ENCODE data around the gene GAR1. TPM values are rescaled to one million over a fixed set of nuclear protein-coding genes. Genes with fewer than 3 reads are reported as not detected.

GAR1 gene
- total and polyA plus RNA-seq, 7 donors: 4.4 to 37.4 (median 8.6) TPM

GRCh38 chr4:109809655-109810054 lies 5.9 kb upstream of the GAR1 start:
- 87 to 93% methylated on average over 2 of the region's 2 CpGs for WGBS, 2 donors
- intact Hi-C loops (cut with DNase I): loop anchor here (10.0 kb wide), 2 partner anchors 385 to 1185 kb away; partner anchors contain the start of genes ELOVL6 and RPL34

DNA sequence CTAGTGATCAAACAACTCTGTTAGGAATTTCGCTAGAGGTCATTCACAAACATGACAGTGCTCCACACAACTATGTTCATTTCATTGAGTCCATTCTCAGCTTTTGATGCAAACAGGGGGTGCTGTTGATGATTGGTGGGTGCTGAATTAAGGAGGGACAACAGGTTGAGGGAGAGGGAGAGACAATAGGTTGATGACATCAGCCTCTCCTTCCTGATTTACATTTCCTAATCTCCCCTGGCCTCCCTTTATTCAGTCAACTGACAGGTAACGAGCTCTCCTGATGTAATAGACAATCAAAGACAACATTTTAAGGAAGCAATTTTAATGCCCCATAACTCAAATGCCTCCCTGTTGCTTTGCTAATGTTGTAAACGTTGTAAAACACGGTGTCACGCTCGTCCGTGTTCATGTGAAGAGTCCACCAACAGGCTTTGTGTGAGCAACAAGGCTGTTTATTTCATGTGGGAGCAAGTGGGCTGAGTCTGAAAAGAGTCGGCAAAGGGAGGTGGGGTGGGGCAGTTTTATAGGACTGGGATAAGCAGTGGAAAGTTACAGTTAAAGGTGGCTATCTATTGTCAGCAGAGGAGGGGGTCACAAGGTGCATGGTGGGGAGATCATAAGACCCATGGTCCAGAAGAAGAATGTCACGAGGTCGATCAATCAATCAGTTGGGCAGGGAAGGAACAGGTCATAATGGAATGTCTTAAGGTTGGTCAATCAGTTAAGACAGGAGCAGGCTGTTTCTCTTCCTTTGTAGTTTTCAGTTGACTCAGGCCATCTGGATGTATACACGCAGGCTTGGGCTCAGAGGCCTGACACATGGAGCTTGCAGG lies 4.8 kb upstream of the GAR1 start:
- DNase-seq: no peak

More at GRCh38 chr4:109809655-109810054, 5.9 kb upstream of the GAR1 start:
- DNase-seq: no peak
- TF ChIP-seq POLR2AphosphoS5 (IDR thresholded peaks at IDR 0.05) (no peak), EP300 (IDR thresholded peaks at IDR 0.05) (no peak), CTCF (IDR thresholded peaks at IDR 0.05) (no peak), POLR2A (IDR thresholded peaks at IDR 0.05) (no peak)
- H3K27ac ChIP-seq: no peak overlapping the region
- peaks cover 0 to 2% (median under 1%) of the 10 kb centered on the region in 4 donors for H3K4me1 ChIP-seq
- no peak overlapping the region for H3K4me3 ChIP-seq
- H3K27me3 ChIP-seq: no peaks in the 10 kb centered on the region
- H3K36me3 ChIP-seq: no peaks in the 10 kb centered on the region
- no peaks in the 10 kb centered on the region for H3K9me3 ChIP-seq

GRCh38 chr4:109811707-109812106 lies 3.9 kb upstream of the GAR1 start:
- DNase-seq: no peak
- no peaks in the 10 kb centered on the region for H3K9me3 ChIP-seq
- TF ChIP-seq CTCF (IDR thresholded peaks at IDR 0.05): no peak
- TF ChIP-seq POLR2A (IDR thresholded peaks at IDR 0.05): no peak
- TF ChIP-seq EP300 (IDR thresholded peaks at IDR 0.05): no peak
- no peak for TF ChIP-seq POLR2AphosphoS5 (IDR thresholded peaks at IDR 0.05)
- intact Hi-C loops (cut with DNase I): loop anchor here (10.0 kb wide), 2 partner anchors 383 to 1187 kb away; partner anchors contain the start of genes ELOVL6 and RPL34
- 47 to 63% methylated on average over 3 of the region's 3 CpGs for WGBS, 2 donors
- H3K4me1 ChIP-seq: peaks cover 0 to 13% (median 10%) of the 10 kb centered on the region in 4 donors
- H3K27me3 ChIP-seq: no peaks in the 10 kb centered on the region
- H3K27ac ChIP-seq: no peak overlapping the region
- H3K36me3 ChIP-seq: no peaks in the 10 kb centered on the region
- no peak overlapping the region for H3K4me3 ChIP-seq

More for the DNA sequence above, 4.8 kb upstream of the GAR1 start:
- no peaks in the 10 kb centered on the region for H3K36me3 ChIP-seq
- no peak overlapping the region for H3K27ac ChIP-seq
- no peaks in the 10 kb centered on the region for H3K9me3 ChIP-seq
- no peak overlapping the region for H3K4me3 ChIP-seq
- intact Hi-C loops (cut with DNase I): loop anchor here (10.0 kb wide), 2 partner anchors 384 to 1186 kb away; partner anchors contain the start of genes ELOVL6 and RPL34
- H3K27me3 ChIP-seq: no peaks in the 10 kb centered on the region
- peaks cover 0 to 5% (median 2%) of the 10 kb centered on the region in 4 donors for H3K4me1 ChIP-seq
- TF ChIP-seq POLR2AphosphoS5 (IDR thresholded peaks at IDR 0.05) (no peak), CTCF (IDR thresholded peaks at IDR 0.05) (no peak), POLR2A (IDR thresholded peaks at IDR 0.05) (no peak), EP300 (IDR thresholded peaks at IDR 0.05) (no peak)
- WGBS, 2 donors: 30 to 64% methylated on average over 11 of the region's 11 CpGs

DNA sequence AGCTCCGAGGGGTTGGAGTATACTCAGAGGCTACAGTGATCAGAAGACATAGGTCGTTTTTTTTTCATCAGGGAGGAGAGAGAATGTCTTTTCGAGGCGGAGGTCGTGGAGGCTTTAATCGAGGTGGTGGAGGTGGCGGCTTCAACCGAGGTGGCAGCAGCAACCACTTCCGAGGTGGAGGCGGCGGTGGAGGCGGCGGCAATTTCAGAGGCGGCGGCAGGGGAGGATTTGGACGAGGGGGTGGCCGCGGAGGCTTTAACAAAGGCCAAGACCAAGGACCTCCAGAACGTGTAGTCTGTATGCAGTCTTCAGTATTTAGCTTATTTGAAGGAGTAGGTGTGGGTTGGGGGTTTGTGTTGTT lies 500 bp downstream of the GAR1 start:
- peak overlapping the region; percentile 80 to 91 (median 86) for H3K27ac ChIP-seq
- 0 to 1% methylated on average over 19 of the region's 19 CpGs for whole genome bisulfite sequencing, 2 donors

More for the DNA sequence above, 500 bp downstream of the GAR1 start:
- TF ChIP-seq CTCF (IDR thresholded peaks at IDR 0.05) (no peak), POLR2A (IDR thresholded peaks at IDR 0.05) (no peak), EP300 (IDR thresholded peaks at IDR 0.05) (no peak), POLR2AphosphoS5 (IDR thresholded peaks at IDR 0.05) (no peak)
- no peak for DNase-seq
- Histone ChIP-seq H3K9me3 (no peaks in the 10 kb centered on the region), H3K4me3 (peak overlapping the region; percentile 65 to 83 (median 80)), H3K4me1 (peaks cover 0 to 17% (median 14%) of the 10 kb centered on the region in 4 donors), H3K36me3 (peaks cover 0 to 20% (median 2%) of the 10 kb centered on the region in 4 donors), H3K27me3 (no peaks in the 10 kb centered on the region)
- intact Hi-C loops (cut with DNase I): loop anchor here (2.0 to 10.0 kb wide), 4 partner anchors 255 to 1191 kb away; partner anchors contain the start of genes ELOVL6, MCUB, RPL34 and SEC24B

Data from sigmoid colon (tissue), 7 donors.